ENCODE data around the gene GRB14.

GRCh38 chr2:164651361-164651760, 30.1 kb upstream of the GRB14 start:
- no peak for TF ChIP-seq CTCF (IDR thresholded peaks at IDR 0.05; ENCODE audit: insufficient read depth, low read depth, low read length)
- no peak for TF ChIP-seq EZH2 (IDR thresholded peaks at IDR 0.05; ENCODE audit: insufficient read depth, low read length)
